Glutamatergic neuron (in vitro differentiated cells): ENCODE results near the gene TMEM258. TPM values are rescaled to one million over a fixed set of nuclear protein-coding genes. Genes with fewer than 3 reads are reported as not detected.

ENCODE experiments used
- DNase-seq: peaks from one replicate; pipeline ENCODE4 v3.0.0; 2022
- H3K27ac Mint-ChIP-seq: one replicate; pipeline ENCODE4 v1.8.0; 2020; ENCODE audit warnings: mild to moderate bottlenecking, mixed read lengths, inconsistent platforms; ENCODE audit not compliant: unreplicated experiment
- H3K27me3 Mint-ChIP-seq: one replicate; pipeline ENCODE4 v1.8.0; 2020; ENCODE audit warnings: mild to moderate bottlenecking, moderate library complexity, mixed read lengths, inconsistent platforms; ENCODE audit not compliant: unreplicated experiment
- H3K36me3 Mint-ChIP-seq: one replicate; pipeline ENCODE4 v1.8.0; 2020; ENCODE audit warnings: mild to moderate bottlenecking, mixed read lengths, inconsistent platforms; ENCODE audit not compliant: unreplicated experiment
- H3K4me1 Mint-ChIP-seq: one replicate; pipeline ENCODE4 v1.8.0; 2020; ENCODE audit warnings: mild to moderate bottlenecking, low read depth, mixed read lengths, inconsistent platforms; ENCODE audit not compliant: unreplicated experiment
- H3K4me3 Mint-ChIP-seq: one replicate; pipeline ENCODE4 v1.8.0; 2020; ENCODE audit warnings: mild to moderate bottlenecking, mixed read lengths, inconsistent platforms; ENCODE audit not compliant: unreplicated experiment
- H3K9me3 Mint-ChIP-seq: one replicate; pipeline ENCODE4 v1.8.0; 2020; ENCODE audit warnings: mild to moderate bottlenecking, moderate library complexity, mixed read lengths, inconsistent platforms; ENCODE audit not compliant: unreplicated experiment
- CTCF ChIP-seq: fragments of 200-600 bp; sonication (generic); IDR thresholded peaks from one replicate; pipeline ENCODE4 v1.5.0; 2021; ENCODE audit not compliant: partially characterized antibody, unreplicated experiment
- long read RNA-seq: library from polyadenylated mRNA; unstranded; transcript quantifications from one replicate; pipeline ENCODE4 v2.0.0, GENCODE V29; 2020; ENCODE audit not compliant: unreplicated experiment
- total RNA-seq: library from RNA; stranded (reverse); fragmentation: NEBNext Ultra II Directional; extraction: Animal tissue kit (Norgen Biotek cat#: 25700); gene quantifications from one replicate; pipeline ENCODE4 v1.2.1, GENCODE V29; 2021; ENCODE audit not compliant: unreplicated experiment

TMEM258 gene
- total RNA-seq, result 82.7 TPM
- long read RNA-seq, transcript TMEM258-204 (4 exons, 575 nt), result major isoform, 104 of 110 reads
- long read RNA-seq, partial matches to known transcripts, result 0 of 110 reads
- long read RNA-seq, other reads (novel, unspliced or antisense), result 3 of 110 reads

- peak within 1 kb of the TSS; percentile 99 for H3K4me3 Mint-ChIP-seq
- peaks cover 13% of the 10 kb centered on the region for H3K27me3 Mint-ChIP-seq
- peak within 1 kb of the TSS; percentile 100 for H3K27ac Mint-ChIP-seq
- H3K36me3 Mint-ChIP-seq, result no peaks in the 10 kb centered on the region
- no peak for TF ChIP-seq CTCF
- DNase-seq, result peak; percentile 91
- peaks cover 9% of the 10 kb centered on the region for H3K4me1 Mint-ChIP-seq
- H3K9me3 Mint-ChIP-seq, result peaks cover 10% of the 10 kb centered on the region
Observed at GRCh38 chr11:61792310-61793082, at the start of gene TMEM258, which contains the start of gene FEN1. Gene TMEM258 (minus strand): TSS chr11:61792599. CDS start chr11:61792558, 41 bp downstream. Gene FEN1 (plus strand): TSS chr11:61792911. CDS start chr11:61795362, 2,451 bp downstream.

- Mint-ChIP-seq H3K27ac (no peak overlapping the region), H3K36me3 (peaks cover 17% of the 10 kb centered on the region), H3K4me3 (no peak overlapping the region)
Observed at GRCh38 chr11:61841636-61842527, 49.5 kb upstream of the TMEM258 start.

GRCh38 chr11:61840371-61840770 is 48.0 kb upstream of the TMEM258 start:
- peaks cover 8% of the 10 kb centered on the region for H3K36me3 Mint-ChIP-seq
- no peak for DNase-seq
- TF ChIP-seq CTCF, result no peak
- peaks cover 9% of the 10 kb centered on the region for H3K4me1 Mint-ChIP-seq
- H3K27ac Mint-ChIP-seq, result no peak overlapping the region
- peaks cover 7% of the 10 kb centered on the region for H3K27me3 Mint-ChIP-seq
- H3K9me3 Mint-ChIP-seq, result peaks cover 16% of the 10 kb centered on the region
- no peak overlapping the region for H3K4me3 Mint-ChIP-seq

More at GRCh38 chr11:61841636-61842527, 49.5 kb upstream of the TMEM258 start:
- TF ChIP-seq CTCF, result no peak
- peaks cover 16% of the 10 kb centered on the region for H3K9me3 Mint-ChIP-seq
- peaks cover 9% of the 10 kb centered on the region for H3K27me3 Mint-ChIP-seq
- H3K4me1 Mint-ChIP-seq, result peaks cover 6% of the 10 kb centered on the region
- DNase-seq, result no peak

GRCh38 chr11:61839742-61840141 is 47.3 kb upstream of the TMEM258 start:
- DNase-seq, result no peak
- no peak for TF ChIP-seq CTCF
- H3K9me3 Mint-ChIP-seq, result peaks cover 13% of the 10 kb centered on the region
- H3K27ac Mint-ChIP-seq, result peak overlapping the region; percentile 19
- peaks cover 11% of the 10 kb centered on the region for H3K4me1 Mint-ChIP-seq
- H3K36me3 Mint-ChIP-seq, result peaks cover 8% of the 10 kb centered on the region
- H3K4me3 Mint-ChIP-seq, result no peak overlapping the region
- peaks cover 9% of the 10 kb centered on the region for H3K27me3 Mint-ChIP-seq
